Fibroblast of pulmonary artery (primary cell): ENCODE data around the gene TSEN2.

ENCODE experiments used
- DNase-seq: peaks from one replicate; pipeline ENCODE4 v3.0.0-alpha.2; 2010; ENCODE audit warnings: low read depth
- H3K4me3 ChIP-seq: replicated peaks from 2 replicates; pipeline ENCODE4 v1.5.1; 2011; ENCODE audit warnings: low read depth, mild to moderate bottlenecking, control low read depth, low read length, moderate library complexity
- CTCF ChIP-seq: IDR thresholded peaks from 2 replicates; pipeline ENCODE4 v1.5.1; 2011; ENCODE audit warnings: mild to moderate bottlenecking, control low read depth, low read length, inconsistent platforms; ENCODE audit errors: missing control alignments

Gene TSEN2

DNA sequence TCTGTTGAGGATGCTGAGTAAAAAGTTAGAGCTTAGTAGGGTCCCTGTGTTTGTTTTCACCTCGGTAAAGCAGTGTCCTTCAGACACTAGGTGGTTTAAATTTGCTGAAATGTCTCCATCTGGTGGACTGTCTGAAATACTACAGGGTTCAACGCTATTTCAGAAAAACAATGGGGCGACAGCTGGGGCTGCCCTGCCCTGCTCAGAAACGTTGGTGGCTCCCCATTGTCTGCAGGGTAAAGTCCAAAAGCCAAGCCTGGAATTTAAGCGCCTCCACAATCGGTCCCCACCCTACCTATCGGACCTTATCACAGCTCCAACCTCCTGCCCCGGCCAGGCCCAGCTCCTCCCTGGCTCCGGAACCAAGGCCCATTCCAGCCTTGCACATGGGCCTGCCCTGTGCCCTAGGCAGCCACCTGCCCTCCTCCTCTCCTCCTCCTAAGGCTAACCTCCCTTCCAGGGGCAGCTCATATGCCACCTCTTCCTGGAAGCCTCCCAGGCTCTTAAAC lies 4.3 kb upstream of the TSEN2 start:
- TF ChIP-seq CTCF, result peak; percentile 64
- DNase-seq, result peak; percentile 75
- no peak overlapping the region for H3K4me3 ChIP-seq

DNA sequence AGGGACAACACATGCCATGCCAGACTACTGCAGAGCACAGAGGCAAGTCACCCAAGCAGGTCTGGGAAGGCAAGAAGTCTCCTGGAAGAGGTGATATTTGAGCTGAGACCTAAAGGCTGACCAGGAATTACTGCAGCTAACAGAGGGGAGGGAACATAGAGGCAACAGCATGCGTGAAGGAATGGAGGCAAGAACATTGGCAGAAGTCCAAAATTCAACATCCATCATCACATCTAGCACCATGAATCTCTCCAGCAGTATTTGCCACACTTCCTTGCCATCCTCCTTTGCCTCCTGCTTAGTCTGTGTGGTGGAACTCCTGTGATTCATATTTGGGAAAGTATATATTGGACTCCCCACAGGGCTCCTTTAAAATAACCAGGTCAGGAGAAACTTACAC lies 870 bp upstream of the TSEN2 start:
- peak; percentile 31 for DNase-seq
- TF ChIP-seq CTCF, result no peak
- H3K4me3 ChIP-seq, result peak overlapping the region; percentile 86

GRCh38 chr3:12483872-12484197 lies 445 bp upstream of the TSEN2 start:
- no peak for DNase-seq
- no peak for TF ChIP-seq CTCF

GRCh38 chr3:12484983-12485327 lies 675 bp downstream of the TSEN2 start:
- no peak for TF ChIP-seq CTCF
- peak overlapping the region; percentile 86 for H3K4me3 ChIP-seq
- no peak for DNase-seq

More at GRCh38 chr3:12483872-12484197, 445 bp upstream of the TSEN2 start:
- peak overlapping the region; percentile 86 for H3K4me3 ChIP-seq

- H3K4me3 ChIP-seq, result no peak overlapping the region
- no peak for DNase-seq
- no peak for TF ChIP-seq CTCF
These were observed 1.7 kb downstream of the TSEN2 start for GRCh38 chr3:12486001-12486400.

GRCh38 chr3:12486916-12487315 lies 2.6 kb downstream of the TSEN2 start:
- no peak for DNase-seq
- no peak overlapping the region for H3K4me3 ChIP-seq
- TF ChIP-seq CTCF, result no peak

DNA sequence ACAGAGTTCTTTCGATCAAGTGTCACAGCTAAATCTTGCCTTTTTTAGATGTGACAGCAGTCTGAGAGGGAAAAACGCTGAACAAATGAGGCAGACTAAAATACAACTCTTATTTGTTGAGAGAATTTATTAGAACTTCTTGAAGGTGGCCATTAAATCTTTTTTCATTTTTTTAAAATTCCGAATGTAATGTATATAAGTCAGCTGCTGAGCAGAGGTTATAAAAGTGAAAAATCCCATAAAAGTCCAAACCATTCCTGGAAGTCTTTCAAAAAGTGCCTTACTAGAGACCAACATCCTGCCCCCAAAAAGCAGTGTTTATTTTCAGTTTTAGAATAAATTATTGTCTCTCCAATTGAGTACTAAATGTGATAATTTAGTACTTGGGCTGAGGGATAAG lies 3.1 kb downstream of the TSEN2 start:
- no peak for TF ChIP-seq CTCF
- no peak for DNase-seq
- no peak overlapping the region for H3K4me3 ChIP-seq
